GM12878 (cell line): ENCODE data around the gene ELAPOR2. TPM values are rescaled to one million over a fixed set of nuclear protein-coding genes. Genes with fewer than 3 reads are reported as not detected.
A peak's percentile ranks its signal among the peaks of the same experiment; 100 is the strongest.

Experiments
- ATAC-seq: fragments of 200-7000 bp; cut with Tn5 transposase; 3 replicates; pipeline ENCODE4 v1.9.1; 2020; ENCODE audit warnings: mild to moderate bottlenecking, moderate library complexity
- BruUV-seq: library from RNA; stranded (reverse); fragments of 400-500 nt; replicated peaks from 2 replicates; lab custom pipeline; 2021; lab: Mats Ljungman, UMichigan
- CTCF ChIA-PET: fragments of 300-600 bp; sonication (Branson Sonifier 250); formaldehyde crosslinking; extraction: SDS; loops from one replicate; lab custom pipeline; 2021; ENCODE audit warnings: inconsistent platforms; lab: Yijun Ruan, JAX
- POLR2A ChIA-PET: fragments of 350-600 bp; formaldehyde crosslinking; extraction: SDS; loops from one replicate; lab custom pipeline; 2021; ENCODE audit warnings: inconsistent platforms; lab: Charles Lee
- RAD21 ChIA-PET: fragments of 300-600 bp; sonication (Branson Sonifier 250); formaldehyde crosslinking; loops from one replicate; lab custom pipeline; 2023; ENCODE audit warnings: antibody characterized with exemption; ENCODE audit not compliant: unreplicated experiment; lab: Charles Lee
- SMC1A ChIA-PET: fragments of 300-600 bp; sonication (Branson Sonifier 250); formaldehyde crosslinking; loops from one replicate; lab custom pipeline; 2023; ENCODE audit not compliant: unreplicated experiment, uncharacterized antibody; lab: Charles Lee
- DNase-seq: peaks from one replicate; pipeline ENCODE4 v3.0.0-alpha.2; 2011; ENCODE audit warnings: low read depth, low spot score
- FAIRE-seq: peaks from 3 replicates; lab custom pipeline; 2011; peaks lifted over from hg19 to GRCh38; lab: Jason Lieb, UNC
- H2AFZ ChIP-seq: 2 replicates; pipeline ENCODE4 v1.6.0; 2011; ENCODE audit warnings: low read depth, low read length, control low read depth; ENCODE audit not compliant: control insufficient read depth
- H3K27ac ChIP-seq: 2 replicates; pipeline ENCODE4 v1.5.1; 2011; ENCODE audit warnings: control low read depth; ENCODE audit not compliant: control insufficient read depth, insufficient read depth
- H3K27me3 ChIP-seq, 2 experiments: replicated peaks in 1 of 2; 2 replicates each; pipeline versions ENCODE4 v1.6.0 to v1.6.1; 2011; ENCODE audit warnings: low read length in 1 of 2; ENCODE audit not compliant: control insufficient read depth in 2 of 2, insufficient read depth in 2 of 2
- H3K36me3 ChIP-seq, 2 experiments: 2 replicates each; pipeline ENCODE4 v1.5.1; 2011; ENCODE audit warnings: low read length in 1 of 2; ENCODE audit not compliant: control insufficient read depth in 2 of 2, insufficient read depth in 2 of 2
- H3K4me1 ChIP-seq: 2 replicates; pipeline ENCODE4 v1.6.1; 2011; ENCODE audit warnings: mild to moderate bottlenecking, low read length, moderate library complexity, mixed read lengths; ENCODE audit not compliant: control insufficient read depth, insufficient read depth
- H3K4me2 ChIP-seq: 2 replicates; pipeline ENCODE4 v1.6.0; 2011; ENCODE audit warnings: control low read depth; ENCODE audit not compliant: control insufficient read depth, insufficient read depth
- H3K4me3 ChIP-seq: fragments of 200-600 bp; sonication (generic); 2 replicates; pipeline ENCODE4 v1.5.1; 2016
- H3K79me2 ChIP-seq: 2 replicates; pipeline ENCODE4 v1.6.0; 2011; ENCODE audit warnings: low read length; ENCODE audit not compliant: control insufficient read depth, insufficient read depth
- H3K9ac ChIP-seq: 2 replicates; pipeline ENCODE4 v1.8.0; 2011; ENCODE audit warnings: low read length, control low read depth, mixed read lengths; ENCODE audit not compliant: control insufficient read depth, insufficient read depth
- H3K9me3 ChIP-seq: replicated peaks from 3 replicates; pipeline ENCODE4 v1.5.1; 2011; ENCODE audit warnings: mild to moderate bottlenecking, low read length; ENCODE audit not compliant: control insufficient read depth, insufficient read depth
- H4K20me1 ChIP-seq: 2 replicates; pipeline ENCODE4 v1.6.0; 2011; ENCODE audit not compliant: control insufficient read depth, insufficient read depth
- DPF2 ChIP-seq: fragments of 450-650 bp; IDR thresholded peaks from 2 replicates; pipeline ENCODE4 v1.6.1; 2017; ENCODE audit warnings: mild to moderate bottlenecking
- GATAD2B ChIP-seq: fragments of 450-650 bp; conservative IDR thresholded peaks from 2 replicates; pipeline ENCODE4 v1.6.1; 2017; ENCODE audit warnings: low read depth, mild to moderate bottlenecking, moderate library complexity
- HCFC1 ChIP-seq: fragments of 150-350 bp; IDR thresholded peaks from 2 replicates; pipeline ENCODE4 v1.6.1; 2014; ENCODE audit warnings: low read length
- MTA3 ChIP-seq: IDR thresholded peaks from 2 replicates; pipeline ENCODE4 v1.6.1; 2012; ENCODE audit warnings: low read length, inconsistent platforms, borderline replicate concordance
- NFIC ChIP-seq: IDR thresholded peaks from 2 replicates; pipeline ENCODE4 v1.6.1; 2012; ENCODE audit warnings: low read depth, mild to moderate bottlenecking, inconsistent platforms, low read length, moderate library complexity
- SUZ12 ChIP-seq: fragments of 200-600 bp; sonication (generic); IDR thresholded peaks from one replicate; pipeline ENCODE4 v1.6.1; 2018; ENCODE audit warnings: antibody characterized with exemption, mild to moderate bottlenecking; ENCODE audit not compliant: unreplicated experiment
- WGBS: methylation state at CpG from one replicate; pipeline ENCODE4 v1.1.6; 2016; ENCODE audit warnings: low lambda C conversion rate; ENCODE audit not compliant: insufficient replicate concordance, insufficient coverage; ENCODE audit errors: missing lambda C conversion rate; 5-methylcytosine and 5-hydroxymethylcytosine counted together
- in situ Hi-C: fragments of 300-500 bp; cut with MboI; formaldehyde crosslinking; loops from 9 replicates; pipeline ENCODE4 v1.14.3; 2018; ENCODE audit warnings: mixed read lengths
- intact Hi-C: fragments of 100-400 bp; cut with micrococcal nuclease; formaldehyde crosslinking; loops from one replicate; pipeline ENCODE4 v1.14.2; 2022; ENCODE audit not compliant: unreplicated experiment
- polyA plus RNA-seq, 11 experiments: library from polyadenylated mRNA; depleted of rRNA in 4 of 11; unstranded in 6 of 11; stranded (reverse) in 5 of 11; fragments of >200 nt; fragmentation: Nextera tagmentation in 4 of 11; fragmentation: Illumina TruSeq in 1 of 11; extraction: Ambion mirVana in 4 of 11; extraction: Trizol in 1 of 11; gene quantifications; 1 replicate in 1 of 11; 2 replicates in 10 of 11; pipeline versions ENCODE4 v1.2.1 to v1.2.3, GENCODE V29; 2011 to 2016; ENCODE audit warnings: inconsistent platforms in 2 of 11, missing spikeins in 2 of 11, low read depth in 1 of 11
- total RNA-seq, 4 experiments: library from RNA; depleted of rRNA in 3 of 4; stranded (reverse); fragments of >200 nt in 3 of 4; fragmentation: Illumina TruSeq in 1 of 4; extraction: Trizol in 1 of 4; gene quantifications; 2 replicates each; pipeline versions ENCODE4 v1.2.1 to v1.2.3, GENCODE V29; 2013 to 2021
- TF ChIP-seq, protein P1 (sequence below): fragments of 450-650 bp; IDR thresholded peaks from 2 replicates; pipeline ENCODE4 v1.6.1; 2017; ENCODE audit warnings: antibody characterized with exemption, mild to moderate bottlenecking, moderate library complexity
- TF ChIP-seq, protein P2 (sequence below): fragments of 450-650 bp; IDR thresholded peaks from 2 replicates; pipeline ENCODE4 v1.6.1; 2017; ENCODE audit warnings: mild to moderate bottlenecking, moderate library complexity
- TF ChIP-seq, protein P3 (sequence below): fragments of 450-650 bp; IDR thresholded peaks from 2 replicates; pipeline ENCODE4 v1.6.1; 2017; ENCODE audit warnings: borderline replicate concordance
- TF ChIP-seq, protein P4 (sequence below): fragments of 150-350 bp; IDR thresholded peaks from 2 replicates; pipeline ENCODE4 v1.6.1; 2014; ENCODE audit warnings: mild to moderate bottlenecking, low read depth, low read length

Gene ELAPOR2
- total and polyA plus RNA-seq, 10 of the 15 experiments (the other 5 are each of a cell fraction or from before 2014, with no cell fraction given), result 0.12 to 7.1 (median 3.8) TPM

DNA sequence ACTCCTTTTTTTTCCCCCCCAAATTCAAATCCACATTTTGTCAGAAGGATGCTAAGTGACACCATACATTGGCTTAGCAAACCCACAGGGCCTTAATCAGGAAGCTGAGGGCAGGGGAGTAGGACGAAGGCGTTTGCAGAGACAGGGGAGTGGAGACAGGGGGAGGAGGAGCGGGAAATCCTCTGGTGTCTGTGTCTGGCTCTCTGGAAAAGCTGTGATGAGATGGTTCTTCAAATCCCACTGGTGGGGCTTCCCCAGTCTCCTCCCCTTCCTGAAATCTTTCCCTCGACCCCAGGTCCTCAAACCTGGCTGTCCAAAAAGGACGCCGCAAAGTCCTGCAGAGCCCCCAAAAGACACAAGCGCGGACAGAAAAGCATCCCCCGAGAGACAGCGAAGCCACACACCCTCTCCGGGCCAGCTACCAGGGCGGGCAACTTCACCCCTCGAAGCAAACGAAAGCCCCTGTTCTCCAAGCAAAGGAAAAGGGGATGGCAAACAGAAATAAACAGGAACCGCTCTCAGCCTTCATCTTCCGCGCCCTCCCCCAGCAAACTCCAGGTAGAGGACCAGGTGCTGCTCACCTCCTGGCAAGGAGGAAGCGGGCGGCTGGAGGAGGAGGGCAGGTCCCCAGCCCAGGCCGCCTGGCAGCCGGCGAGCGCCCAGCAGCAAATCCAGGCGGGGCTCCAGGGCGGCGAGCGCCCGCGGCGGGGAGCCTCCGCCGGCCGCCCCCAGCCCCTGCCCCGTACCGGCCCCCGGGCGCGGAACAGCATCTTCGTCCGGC, 520 bp downstream of the ELAPOR2 start:
- SMC1A ChIA-PET, result interaction anchor here (1.2 kb wide), 1 partner anchor 14 kb away, joined by 3 read pairs; no protein-coding TSS in a partner anchor
- BruUV-seq, result no TSS peak
- RAD21 ChIA-PET, result no interaction called here
- Histone ChIP-seq H3K27ac (no peak overlapping the region), H3K9ac (peak overlapping the region; percentile 43), H3K4me2 (peak overlapping the region; percentile 88), H3K36me3 (no peaks in the 10 kb centered on the region), H3K9me3 (no peaks in the 10 kb centered on the region), H3K27me3 (no peaks in the 10 kb centered on the region; a peak in 1 of 4 replicates), H3K79me2 (no peaks in the 10 kb centered on the region), H4K20me1 (no peaks in the 10 kb centered on the region), H2AFZ (peak overlapping the region; percentile 80), H3K4me3 (peak overlapping the region; percentile 78), H3K4me1 (no peaks in the 10 kb centered on the region)
- ATAC-seq (peak; percentile 63), FAIRE-seq (no peak), DNase-seq (no peak)
- intact Hi-C loops, result loop anchor here (2.0 kb wide), 1 partner anchor 178 kb away; no protein-coding TSS in a partner anchor
- in situ Hi-C loops, result loop anchor here (5.0 kb wide), 1 partner anchor 88 kb away; no protein-coding TSS in a partner anchor
- CTCF ChIA-PET, result interaction anchor here (0.6 to 1.4 kb wide), 4 partner anchors 44 to 286 kb away, joined by 3 read pairs; no protein-coding TSS in a partner anchor
- TF ChIP-seq DPF2, result no peak
- TF ChIP-seq SUZ12, result no peak
- TF ChIP-seq GATAD2B, result no peak
- TF ChIP-seq HCFC1, result no peak
- TF ChIP-seq, protein P1, sequence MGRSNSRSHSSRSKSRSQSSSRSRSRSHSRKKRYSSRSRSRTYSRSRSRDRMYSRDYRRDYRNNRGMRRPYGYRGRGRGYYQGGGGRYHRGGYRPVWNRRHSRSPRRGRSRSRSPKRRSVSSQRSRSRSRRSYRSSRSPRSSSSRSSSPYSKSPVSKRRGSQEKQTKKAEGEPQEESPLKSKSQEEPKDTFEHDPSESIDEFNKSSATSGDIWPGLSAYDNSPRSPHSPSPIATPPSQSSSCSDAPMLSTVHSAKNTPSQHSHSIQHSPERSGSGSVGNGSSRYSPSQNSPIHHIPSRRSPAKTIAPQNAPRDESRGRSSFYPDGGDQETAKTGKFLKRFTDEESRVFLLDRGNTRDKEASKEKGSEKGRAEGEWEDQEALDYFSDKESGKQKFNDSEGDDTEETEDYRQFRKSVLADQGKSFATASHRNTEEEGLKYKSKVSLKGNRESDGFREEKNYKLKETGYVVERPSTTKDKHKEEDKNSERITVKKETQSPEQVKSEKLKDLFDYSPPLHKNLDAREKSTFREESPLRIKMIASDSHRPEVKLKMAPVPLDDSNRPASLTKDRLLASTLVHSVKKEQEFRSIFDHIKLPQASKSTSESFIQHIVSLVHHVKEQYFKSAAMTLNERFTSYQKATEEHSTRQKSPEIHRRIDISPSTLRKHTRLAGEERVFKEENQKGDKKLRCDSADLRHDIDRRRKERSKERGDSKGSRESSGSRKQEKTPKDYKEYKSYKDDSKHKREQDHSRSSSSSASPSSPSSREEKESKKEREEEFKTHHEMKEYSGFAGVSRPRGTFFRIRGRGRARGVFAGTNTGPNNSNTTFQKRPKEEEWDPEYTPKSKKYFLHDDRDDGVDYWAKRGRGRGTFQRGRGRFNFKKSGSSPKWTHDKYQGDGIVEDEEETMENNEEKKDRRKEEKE, result no peak
- TF ChIP-seq MTA3, result no peak
- TF ChIP-seq NFIC, result no peak
- TF ChIP-seq, protein P2, sequence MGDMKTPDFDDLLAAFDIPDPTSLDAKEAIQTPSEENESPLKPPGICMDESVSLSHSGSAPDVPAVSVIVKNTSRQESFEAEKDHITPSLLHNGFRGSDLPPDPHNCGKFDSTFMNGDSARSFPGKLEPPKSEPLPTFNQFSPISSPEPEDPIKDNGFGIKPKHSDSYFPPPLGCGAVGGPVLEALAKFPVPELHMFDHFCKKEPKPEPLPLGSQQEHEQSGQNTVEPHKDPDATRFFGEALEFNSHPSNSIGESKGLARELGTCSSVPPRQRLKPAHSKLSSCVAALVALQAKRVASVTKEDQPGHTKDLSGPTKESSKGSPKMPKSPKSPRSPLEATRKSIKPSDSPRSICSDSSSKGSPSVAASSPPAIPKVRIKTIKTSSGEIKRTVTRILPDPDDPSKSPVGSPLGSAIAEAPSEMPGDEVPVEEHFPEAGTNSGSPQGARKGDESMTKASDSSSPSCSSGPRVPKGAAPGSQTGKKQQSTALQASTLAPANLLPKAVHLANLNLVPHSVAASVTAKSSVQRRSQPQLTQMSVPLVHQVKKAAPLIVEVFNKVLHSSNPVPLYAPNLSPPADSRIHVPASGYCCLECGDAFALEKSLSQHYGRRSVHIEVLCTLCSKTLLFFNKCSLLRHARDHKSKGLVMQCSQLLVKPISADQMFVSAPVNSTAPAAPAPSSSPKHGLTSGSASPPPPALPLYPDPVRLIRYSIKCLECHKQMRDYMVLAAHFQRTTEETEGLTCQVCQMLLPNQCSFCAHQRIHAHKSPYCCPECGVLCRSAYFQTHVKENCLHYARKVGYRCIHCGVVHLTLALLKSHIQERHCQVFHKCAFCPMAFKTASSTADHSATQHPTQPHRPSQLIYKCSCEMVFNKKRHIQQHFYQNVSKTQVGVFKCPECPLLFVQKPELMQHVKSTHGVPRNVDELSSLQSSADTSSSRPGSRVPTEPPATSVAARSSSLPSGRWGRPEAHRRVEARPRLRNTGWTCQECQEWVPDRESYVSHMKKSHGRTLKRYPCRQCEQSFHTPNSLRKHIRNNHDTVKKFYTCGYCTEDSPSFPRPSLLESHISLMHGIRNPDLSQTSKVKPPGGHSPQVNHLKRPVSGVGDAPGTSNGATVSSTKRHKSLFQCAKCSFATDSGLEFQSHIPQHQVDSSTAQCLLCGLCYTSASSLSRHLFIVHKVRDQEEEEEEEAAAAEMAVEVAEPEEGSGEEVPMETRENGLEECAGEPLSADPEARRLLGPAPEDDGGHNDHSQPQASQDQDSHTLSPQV, result no peak
- TF ChIP-seq, protein P3, sequence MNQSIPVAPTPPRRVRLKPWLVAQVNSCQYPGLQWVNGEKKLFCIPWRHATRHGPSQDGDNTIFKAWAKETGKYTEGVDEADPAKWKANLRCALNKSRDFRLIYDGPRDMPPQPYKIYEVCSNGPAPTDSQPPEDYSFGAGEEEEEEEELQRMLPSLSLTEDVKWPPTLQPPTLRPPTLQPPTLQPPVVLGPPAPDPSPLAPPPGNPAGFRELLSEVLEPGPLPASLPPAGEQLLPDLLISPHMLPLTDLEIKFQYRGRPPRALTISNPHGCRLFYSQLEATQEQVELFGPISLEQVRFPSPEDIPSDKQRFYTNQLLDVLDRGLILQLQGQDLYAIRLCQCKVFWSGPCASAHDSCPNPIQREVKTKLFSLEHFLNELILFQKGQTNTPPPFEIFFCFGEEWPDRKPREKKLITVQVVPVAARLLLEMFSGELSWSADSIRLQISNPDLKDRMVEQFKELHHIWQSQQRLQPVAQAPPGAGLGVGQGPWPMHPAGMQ, result no peak
- TF ChIP-seq, protein P4, sequence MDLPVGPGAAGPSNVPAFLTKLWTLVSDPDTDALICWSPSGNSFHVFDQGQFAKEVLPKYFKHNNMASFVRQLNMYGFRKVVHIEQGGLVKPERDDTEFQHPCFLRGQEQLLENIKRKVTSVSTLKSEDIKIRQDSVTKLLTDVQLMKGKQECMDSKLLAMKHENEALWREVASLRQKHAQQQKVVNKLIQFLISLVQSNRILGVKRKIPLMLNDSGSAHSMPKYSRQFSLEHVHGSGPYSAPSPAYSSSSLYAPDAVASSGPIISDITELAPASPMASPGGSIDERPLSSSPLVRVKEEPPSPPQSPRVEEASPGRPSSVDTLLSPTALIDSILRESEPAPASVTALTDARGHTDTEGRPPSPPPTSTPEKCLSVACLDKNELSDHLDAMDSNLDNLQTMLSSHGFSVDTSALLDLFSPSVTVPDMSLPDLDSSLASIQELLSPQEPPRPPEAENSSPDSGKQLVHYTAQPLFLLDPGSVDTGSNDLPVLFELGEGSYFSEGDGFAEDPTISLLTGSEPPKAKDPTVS, result no peak
- POLR2A ChIA-PET, result no interaction called here
- 3% methylated on average over 40 of the region's 40 CpGs for WGBS
